A549 treated with Hydrocortisone at 1 μM for 4 hours (cell line): ENCODE results near the gene MYMX. TPM values are rescaled to one million over a fixed set of nuclear protein-coding genes. Genes with fewer than 3 reads are reported as not detected.

Experiments
- total RNA-seq: library from RNA; stranded (reverse); fragments of 200-300 nt; extraction: Qiagen RNA extraction; gene quantifications from 5 replicates; pipeline ENCODE4 v1.2.3, GENCODE V29; 2022

Gene MYMX
- not detected in 5 replicates for total RNA-seq

GRCh38 chr6:44216677-44217331 is at the start of gene MYMX:
MYMX (plus strand) TSS chr6:44216926; CDS start chr6:44217472, 546 bp downstream.

GRCh38 chr6:44223319-44224028 is 6.7 kb downstream of the MYMX start, which contains the start of gene SLC29A1:
SLC29A1 (plus strand) TSS chr6:44223595; CDS start chr6:44227314, 3,719 bp downstream.

GRCh38 chr6:44246663-44247337 is 30.1 kb downstream of the MYMX start, which contains the start of gene HSP90AB1:
HSP90AB1 (plus strand) TSS chr6:44247101; CDS start chr6:44248630, 1,529 bp downstream.

GRCh38 chr6:44257025-44257752 is 40.5 kb downstream of the MYMX start, which contains the start of gene SLC35B2:
SLC35B2 (minus strand) TSS chr6:44257528; CDS start chr6:44257410, 118 bp downstream.

GRCh38 chr6:44265007-44265721 is 48.4 kb downstream of the MYMX start, which contains the start of gene NFKBIE:
NFKBIE (minus strand) TSS chr6:44265551; CDS start chr6:44265346, 205 bp downstream.

Other genes starting within 250 kb of the MYMX start
- 51.8 to 75.2 TPM (median 71.6 TPM) in 5 replicates for gene MRPL14, start 89.5 kb upstream of the MYMX start, total RNA-seq
- 13.6 to 15.7 TPM (median 15.6 TPM) in 5 replicates for gene TMEM63B, start 89.4 kb upstream of the MYMX start, total RNA-seq
- 0.05 to 0.06 TPM (median 0.05 TPM) in 3 of 5 replicates, not detected in the others for gene CAPN11, start 58.1 kb upstream of the MYMX start, total RNA-seq
- gene SLC29A1, start 6.7 kb downstream of the MYMX start, total RNA-seq = 45.4 to 50.3 TPM (median 49.5 TPM) in 5 replicates
- gene HSP90AB1, start 30.2 kb downstream of the MYMX start, total RNA-seq = 1,059 to 1,488 TPM (median 1,147 TPM) in 5 replicates
- 57.5 to 65.5 TPM (median 63.5 TPM) in 5 replicates for gene SLC35B2, start 40.6 kb downstream of the MYMX start, total RNA-seq
- gene NFKBIE, start 48.6 kb downstream of the MYMX start, total RNA-seq = 6.4 to 9.7 TPM (median 8.4 TPM) in 5 replicates
- gene TMEM151B, start 53.5 kb downstream of the MYMX start, total RNA-seq = 0.03 to 0.15 TPM (median 0.07 TPM) in 5 replicates
- 6.2 to 7.6 TPM (median 6.6 TPM) in 5 replicates for gene AARS2, start 96.4 kb downstream of the MYMX start, total RNA-seq
- gene SPATS1, start 125.7 kb downstream of the MYMX start, total RNA-seq = not detected in 5 replicates
- gene CDC5L, start 170.8 kb downstream of the MYMX start, total RNA-seq = 10.6 to 18.1 TPM (median 12.1 TPM) in 5 replicates